IPS DF 6.9 (cell line): ENCODE measurements around the gene ARL15.

Experiments
- DNase-seq: peaks from one replicate; pipeline ENCODE4 v3.0.0-alpha.2; 2013; ENCODE audit warnings: low read depth, low spot score
- H3K27ac ChIP-seq: one replicate; pipeline ENCODE4 v1.5.1; 2013; ENCODE audit warnings: low read length, control low read depth
- H3K27me3 ChIP-seq: 2 replicates; pipeline ENCODE4 v1.6.1; 2013; ENCODE audit warnings: mild to moderate bottlenecking, low read length; ENCODE audit not compliant: control insufficient read depth, insufficient read depth
- H3K36me3 ChIP-seq: 2 replicates; pipeline ENCODE4 v1.6.1; 2013; ENCODE audit warnings: low read length; ENCODE audit not compliant: control insufficient read depth, insufficient read depth
- H3K4me1 ChIP-seq: 2 replicates; pipeline ENCODE4 v1.6.1; 2013; ENCODE audit warnings: low read length; ENCODE audit not compliant: control insufficient read depth, insufficient read depth
- H3K4me3 ChIP-seq: 2 replicates; pipeline ENCODE4 v1.5.1; 2013; ENCODE audit warnings: mild to moderate bottlenecking, low read length
- H3K9me3 ChIP-seq: 2 replicates; pipeline ENCODE4 v1.6.1; 2013; ENCODE audit warnings: low read length, inconsistent platforms; ENCODE audit not compliant: control insufficient read depth, insufficient read depth
- WGBS: extraction: QIAGEN DNeasy Blood & Tissue Kit; methylation state at CpG from one replicate; pipeline ENCODE4 v1.1.7; 2013; ENCODE audit warnings: mixed read lengths, missing lambda C conversion rate; ENCODE audit not compliant: insufficient read length, insufficient coverage; 5-methylcytosine and 5-hydroxymethylcytosine counted together

The ARL15 gene

GRCh38 chr5:54301849-54302248 lies 8.5 kb downstream of the ARL15 start:
- Histone ChIP-seq H3K4me3 (no peak overlapping the region), H3K36me3 (no peaks in the 10 kb centered on the region), H3K9me3 (no peaks in the 10 kb centered on the region), H3K4me1 (no peaks in the 10 kb centered on the region; the same call in 1 of the 2 replicates), H3K27me3 (no peaks in the 10 kb centered on the region), H3K27ac (no peak overlapping the region)
- no peak for DNase-seq
- WGBS, result no CpG with 5 or more reads among the region's 1 CpG

DNA sequence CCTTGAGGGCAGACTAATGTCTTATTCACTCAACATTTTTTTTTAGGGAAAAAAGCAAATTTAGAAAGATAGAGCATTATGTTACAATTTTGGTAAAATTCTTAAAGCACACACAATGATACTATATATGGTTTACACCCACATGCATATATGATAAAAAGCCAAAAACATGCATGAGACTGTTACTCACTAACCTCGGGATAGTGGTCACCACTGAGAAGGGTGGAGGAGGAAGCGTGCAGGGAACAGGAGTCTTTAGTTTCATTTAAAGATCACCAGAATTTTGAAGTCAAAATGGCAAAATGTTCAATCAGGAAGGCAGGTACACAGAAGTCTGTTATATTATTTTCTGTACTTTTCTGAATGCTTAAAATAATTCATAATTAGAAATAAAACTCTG lies 9.2 kb downstream of the ARL15 start:
- no peaks in the 10 kb centered on the region for H3K27me3 ChIP-seq
- H3K4me1 ChIP-seq, result peaks cover 4% of the 10 kb centered on the region
- H3K36me3 ChIP-seq, result no peaks in the 10 kb centered on the region
- DNase-seq, result no peak
- no peak overlapping the region for H3K4me3 ChIP-seq
- H3K9me3 ChIP-seq, result no peaks in the 10 kb centered on the region
- H3K27ac ChIP-seq, result no peak overlapping the region
- no CpG with 5 or more reads among the region's 2 CpGs for WGBS

GRCh38 chr5:54298947-54299346 lies 11.4 kb downstream of the ARL15 start:
- Histone ChIP-seq H3K4me3 (no peak overlapping the region), H3K9me3 (no peaks in the 10 kb centered on the region), H3K4me1 (peaks cover 4% of the 10 kb centered on the region), H3K27ac (no peak overlapping the region), H3K27me3 (no peaks in the 10 kb centered on the region), H3K36me3 (no peaks in the 10 kb centered on the region)
- DNase-seq, result no peak
- no CpG with 5 or more reads among the region's 5 CpGs for WGBS

DNA sequence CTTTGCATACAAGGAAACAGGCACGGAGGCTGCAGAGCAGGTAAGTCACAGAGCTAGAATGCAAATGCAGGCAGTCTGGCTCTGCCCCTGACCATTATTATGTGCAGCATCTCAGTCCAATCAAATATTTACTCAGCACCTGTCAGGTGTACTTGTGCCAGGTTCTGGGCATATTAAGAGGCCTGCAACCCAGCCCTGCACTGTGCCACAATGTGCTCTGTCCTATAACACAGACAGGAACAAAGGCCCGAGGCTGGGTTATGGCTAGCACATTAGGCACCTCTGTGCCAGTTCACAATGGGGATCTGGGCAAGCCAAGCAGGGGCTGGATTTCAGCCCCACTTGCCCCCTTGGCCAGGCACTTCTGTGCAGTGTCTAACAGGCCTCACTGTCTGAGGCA lies 14.0 kb downstream of the ARL15 start:
- no peak overlapping the region for H3K4me3 ChIP-seq
- H3K4me1 ChIP-seq, result peaks cover 4% of the 10 kb centered on the region
- no peaks in the 10 kb centered on the region for H3K9me3 ChIP-seq
- WGBS, result no CpG with 5 or more reads among the region's 2 CpGs
- H3K27me3 ChIP-seq, result no peaks in the 10 kb centered on the region
- no peak overlapping the region for H3K27ac ChIP-seq
- no peaks in the 10 kb centered on the region for H3K36me3 ChIP-seq
- no peak for DNase-seq

GRCh38 chr5:54295651-54296276 lies 14.6 kb downstream of the ARL15 start:
- Histone ChIP-seq H3K4me3 (no peak overlapping the region), H3K27me3 (no peaks in the 10 kb centered on the region), H3K36me3 (no peaks in the 10 kb centered on the region), H3K4me1 (peaks cover 4% of the 10 kb centered on the region), H3K9me3 (no peaks in the 10 kb centered on the region), H3K27ac (no peak overlapping the region)
- no CpG with 5 or more reads among the region's 8 CpGs for WGBS
- no peak for DNase-seq

- no peak for DNase-seq
- H3K9me3 ChIP-seq, result no peaks in the 10 kb centered on the region
Measured at GRCh38 chr5:54294097-54294667, 16.2 kb downstream of the ARL15 start.

GRCh38 chr5:54292866-54293265 lies 17.5 kb downstream of the ARL15 start:
- H3K36me3 ChIP-seq, result no peaks in the 10 kb centered on the region
- no peaks in the 10 kb centered on the region for H3K9me3 ChIP-seq
- H3K27me3 ChIP-seq, result no peaks in the 10 kb centered on the region
- H3K27ac ChIP-seq, result no peak overlapping the region
- peaks cover 4% of the 10 kb centered on the region for H3K4me1 ChIP-seq
- WGBS, result no CpG with 5 or more reads among the region's 1 CpG
- no peak for DNase-seq
- no peak overlapping the region for H3K4me3 ChIP-seq

More at GRCh38 chr5:54294097-54294667, 16.2 kb downstream of the ARL15 start:
- Histone ChIP-seq H3K4me3 (no peak overlapping the region), H3K27ac (no peak overlapping the region), H3K4me1 (peaks cover 4% of the 10 kb centered on the region), H3K36me3 (no peaks in the 10 kb centered on the region), H3K27me3 (no peaks in the 10 kb centered on the region)
- no CpG with 5 or more reads among the region's 5 CpGs for WGBS

DNA sequence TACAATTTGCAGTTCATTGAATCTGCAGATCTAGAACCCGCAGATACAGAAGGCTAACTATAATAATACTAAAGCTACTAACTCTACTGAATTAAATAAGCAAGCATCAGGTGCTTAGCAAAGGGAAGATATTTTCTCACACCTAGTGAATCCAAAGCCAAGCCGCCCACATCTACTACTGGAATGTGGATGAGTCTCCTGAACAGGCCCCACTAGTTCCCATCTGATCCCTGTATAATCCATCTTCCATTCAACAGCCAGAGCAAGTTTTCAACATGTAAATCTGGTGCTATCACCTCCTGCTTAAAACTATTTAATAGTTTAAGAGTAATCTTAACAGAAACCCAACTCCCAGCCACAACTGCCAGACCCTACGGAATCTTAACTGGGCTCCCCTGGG lies 18.9 kb downstream of the ARL15 start:
- Histone ChIP-seq H3K9me3 (no peaks in the 10 kb centered on the region), H3K27ac (no peak overlapping the region), H3K4me3 (no peak overlapping the region), H3K36me3 (no peaks in the 10 kb centered on the region), H3K27me3 (no peaks in the 10 kb centered on the region), H3K4me1 (peaks cover 3% of the 10 kb centered on the region)
- no CpG with 5 or more reads among the region's 3 CpGs for WGBS
- DNase-seq, result no peak

DNA sequence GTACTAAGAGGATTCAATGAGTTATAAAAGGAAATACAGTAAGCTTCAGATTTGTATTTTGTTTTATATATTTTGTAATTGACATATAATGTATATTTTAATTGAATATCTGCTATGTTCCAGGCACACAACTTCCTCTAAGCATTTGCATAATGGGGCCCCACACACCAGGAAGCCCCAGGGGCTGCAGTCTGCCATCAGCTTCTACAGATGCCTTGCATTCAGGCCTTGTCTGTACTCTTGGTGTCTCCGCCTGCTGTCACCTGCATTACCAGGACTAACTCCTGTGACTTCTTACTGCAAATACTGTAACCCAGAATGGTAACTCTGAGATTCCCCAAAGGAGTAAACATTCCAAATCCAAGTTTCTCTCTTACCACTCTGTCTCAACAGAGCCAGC lies 20.6 kb downstream of the ARL15 start:
- Histone ChIP-seq H3K27ac (no peak overlapping the region), H3K9me3 (no peaks in the 10 kb centered on the region), H3K4me1 (no peaks in the 10 kb centered on the region), H3K27me3 (no peaks in the 10 kb centered on the region), H3K4me3 (no peak overlapping the region), H3K36me3 (no peaks in the 10 kb centered on the region)
- no peak for DNase-seq
- WGBS, result no CpG with 5 or more reads among the region's 1 CpG

DNA sequence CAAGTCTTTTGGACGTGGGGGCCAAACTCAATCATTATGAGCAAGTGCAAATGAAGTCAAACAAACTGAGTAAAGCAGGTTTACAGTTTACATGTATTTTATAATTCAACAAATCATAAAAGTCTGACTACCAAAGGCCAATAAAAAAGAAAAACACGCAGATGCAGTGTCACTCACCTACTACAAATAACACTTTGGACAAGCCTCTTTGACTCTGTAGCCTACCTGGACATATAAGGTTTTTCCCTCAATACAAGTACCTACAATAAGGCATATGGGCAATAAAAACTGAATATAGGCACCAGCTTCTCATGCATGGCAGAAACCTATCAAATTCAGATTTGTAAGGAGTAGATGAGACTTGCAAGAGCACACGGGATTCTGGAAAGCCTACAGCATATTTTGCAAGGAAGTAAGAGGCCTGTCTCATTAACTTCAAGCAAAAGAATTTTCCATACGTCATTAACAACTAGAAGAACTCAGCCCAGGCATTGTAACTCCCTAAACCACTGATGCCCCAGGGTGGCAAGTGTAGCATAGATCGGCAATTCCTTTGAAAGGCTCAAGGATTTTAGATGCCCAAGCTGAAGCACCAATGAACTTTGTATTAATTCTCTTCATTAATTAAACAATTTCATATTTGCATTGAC lies 21.7 kb downstream of the ARL15 start:
- no CpG with 5 or more reads among the region's 5 CpGs for WGBS
- Histone ChIP-seq H3K27ac (no peak overlapping the region), H3K4me3 (no peak overlapping the region), H3K27me3 (no peaks in the 10 kb centered on the region), H3K36me3 (no peaks in the 10 kb centered on the region), H3K9me3 (no peaks in the 10 kb centered on the region), H3K4me1 (no peaks in the 10 kb centered on the region)
- no peak for DNase-seq

DNA sequence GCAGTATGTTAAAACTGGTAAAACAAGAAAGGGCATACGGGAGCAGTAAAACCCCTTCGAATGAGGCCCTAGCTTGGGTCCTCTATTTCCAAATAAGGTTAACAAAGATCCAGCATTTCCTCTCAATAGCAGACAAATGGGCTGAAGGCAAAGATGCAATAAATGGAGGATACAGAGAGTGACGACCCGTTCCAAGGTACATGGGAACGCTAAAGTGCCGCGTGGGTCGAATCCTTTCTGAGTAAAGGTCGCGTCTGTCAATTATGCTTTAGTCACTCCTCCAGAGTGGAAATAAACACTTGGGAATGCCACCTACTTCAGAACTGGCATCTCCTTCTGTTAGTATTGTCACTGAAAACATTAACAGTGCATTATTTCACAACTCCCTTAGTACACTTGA lies 24.7 kb downstream of the ARL15 start:
- no peak for DNase-seq
- H3K4me3 ChIP-seq, result no peak overlapping the region
- no peaks in the 10 kb centered on the region for H3K4me1 ChIP-seq
- no CpG with 5 or more reads among the region's 10 CpGs for WGBS
- H3K27ac ChIP-seq, result no peak overlapping the region
- H3K36me3 ChIP-seq, result no peaks in the 10 kb centered on the region
- H3K9me3 ChIP-seq, result no peaks in the 10 kb centered on the region
- no peaks in the 10 kb centered on the region for H3K27me3 ChIP-seq
